GM21515 (cell line): ENCODE results near the gene CUX1.

Experiments used
- ATAC-seq: cut with Tn5 transposase; IDR thresholded peaks from one replicate; pipeline ENCODE4 v1.9.1; 2021; ENCODE audit not compliant: unreplicated experiment

CUX1 gene

GRCh38 chr7:101935521-101936141 is 118.2 kb downstream of the CUX1 start:
- no peak for ATAC-seq

GRCh38 chr7:101936223-101936610 is 118.8 kb downstream of the CUX1 start:
- ATAC-seq, result no peak

GRCh38 chr7:101936611-101937231 is 119.3 kb downstream of the CUX1 start:
- no peak for ATAC-seq

GRCh38 chr7:101937717-101938514 is 120.5 kb downstream of the CUX1 start:
- ATAC-seq, result no peak

GRCh38 chr7:101939136-101939695 is 121.8 kb downstream of the CUX1 start:
- no peak for ATAC-seq

GRCh38 chr7:101940151-101940550 is 122.7 kb downstream of the CUX1 start:
- no peak for ATAC-seq

- no peak for ATAC-seq
These were observed 123.4 kb downstream of the CUX1 start for GRCh38 chr7:101940830-101941229.

- no peak for ATAC-seq
These were observed 124.3 kb downstream of the CUX1 start for GRCh38 chr7:101941481-101942383.

- no peak for ATAC-seq
These were observed 125.3 kb downstream of the CUX1 start for GRCh38 chr7:101942603-101943210.

- no peak for ATAC-seq
These were observed 125.9 kb downstream of the CUX1 start for GRCh38 chr7:101943306-101943705.

GRCh38 chr7:101943889-101944600 is 126.6 kb downstream of the CUX1 start:
- no peak for ATAC-seq

- no peak for ATAC-seq
These were observed 127.2 kb downstream of the CUX1 start for GRCh38 chr7:101944611-101945010.

GRCh38 chr7:101945034-101945758 is 127.8 kb downstream of the CUX1 start:
- ATAC-seq, result no peak

- ATAC-seq, result no peak
These were observed 130.5 kb downstream of the CUX1 start for GRCh38 chr7:101947899-101948298.

GRCh38 chr7:101948650-101949049 is 131.2 kb downstream of the CUX1 start:
- no peak for ATAC-seq

- no peak for ATAC-seq
These were observed 133.2 kb downstream of the CUX1 start for GRCh38 chr7:101950450-101951119.

- no peak for ATAC-seq
These were observed 134.3 kb downstream of the CUX1 start for GRCh38 chr7:101951757-101952156.
